Stimulated activated CD8-positive, alpha-beta memory T cell treated with anti-CD3 and anti-CD28 coated beads, Interleukin-4, amount 100 ng/mL, for 1 hour (primary cell): Measurements from ENCODE around the gene PPP2CA.
"Not testable (repeated sequence)": the region's sequence is repeated elsewhere in the genome, so short reads cannot be mapped to it uniquely, and the experiment has no call there.

Experiments
- DNase-seq, 2 donors: peaks; one replicate each; pipeline ENCODE4 v3.0.0-alpha.2; 2020; ENCODE audit warnings: low read depth in 2 of 2, low spot score in 1 of 2

Gene PPP2CA

DNA sequence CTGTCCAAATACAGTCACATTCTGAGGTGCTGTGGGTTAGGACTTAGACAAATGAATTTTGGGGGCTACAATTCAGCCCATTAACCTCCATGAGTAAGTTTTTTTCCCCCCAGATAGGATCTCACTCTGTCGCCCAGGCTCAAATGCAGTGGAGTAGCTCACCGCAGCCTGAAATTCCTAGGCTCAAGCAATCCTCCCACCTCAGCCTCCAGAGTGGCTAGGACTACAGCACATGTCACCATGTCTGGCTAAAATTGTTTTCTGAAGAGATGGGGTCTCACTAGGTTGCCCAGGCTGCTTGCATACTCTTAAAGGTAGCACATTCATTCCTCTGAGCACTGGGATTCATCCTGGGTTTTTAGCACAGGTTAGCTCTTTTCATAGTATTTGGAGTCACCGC is 22.2 kb downstream of the PPP2CA start:
- no peak for DNase-seq

DNA sequence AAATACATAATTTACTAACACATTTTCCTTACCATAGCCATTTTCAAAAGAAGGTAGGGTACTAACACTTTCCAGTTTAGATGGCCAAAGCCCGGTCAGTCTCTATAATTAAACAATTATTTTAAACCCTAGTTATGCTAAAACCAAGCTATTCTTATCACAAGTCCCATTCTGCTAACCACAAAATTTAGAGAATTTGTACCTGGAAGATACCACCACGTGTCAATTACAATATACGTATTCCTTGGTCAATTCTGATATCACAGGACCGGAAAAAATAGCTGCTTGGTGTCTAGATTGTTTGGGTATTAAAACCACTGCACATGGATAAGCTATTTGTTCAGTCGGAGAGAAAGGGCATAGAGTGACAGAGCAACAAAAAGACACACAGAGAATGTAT is 30.2 kb downstream of the PPP2CA start:
- no peak for DNase-seq

DNA sequence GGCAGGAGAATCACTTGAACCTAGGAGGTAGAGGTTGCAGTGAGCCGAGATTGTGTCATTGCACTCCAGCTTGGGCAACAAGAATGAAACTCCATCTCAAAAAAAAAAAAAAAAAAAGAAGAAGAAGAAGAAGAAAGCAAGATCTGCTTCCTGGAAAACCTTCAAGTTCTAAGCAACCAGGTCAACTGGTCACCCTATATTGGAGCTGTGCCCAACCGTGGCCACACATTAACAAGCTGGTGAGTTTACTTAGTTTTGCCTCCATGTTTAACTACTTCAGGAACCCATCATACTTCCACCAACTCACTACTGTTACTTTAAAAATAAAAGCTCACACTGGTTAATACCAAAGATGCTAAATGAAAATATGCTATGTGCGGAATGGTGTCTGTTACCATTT is 36.8 kb downstream of the PPP2CA start:
- DNase-seq, result no peak

DNA sequence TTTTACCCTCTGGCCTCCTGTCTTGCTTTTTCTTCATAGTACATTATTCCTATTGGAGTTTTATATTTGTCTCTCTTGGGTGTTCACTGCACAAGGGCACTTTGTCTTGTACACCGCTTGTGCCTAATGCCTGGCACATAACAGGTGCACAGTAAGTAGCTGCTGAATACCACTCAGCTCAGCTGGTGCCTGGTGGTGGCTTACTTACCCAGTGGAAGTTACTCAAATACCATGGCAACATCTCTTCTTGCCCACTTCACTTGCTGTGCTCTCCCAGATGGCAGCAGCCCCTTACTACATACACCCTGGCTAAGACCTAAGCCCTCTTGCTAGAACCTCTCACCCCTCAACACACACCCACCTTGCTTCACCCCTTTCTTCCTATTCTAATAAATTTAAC is 37.8 kb downstream of the PPP2CA start:
- no peak for DNase-seq

DNA sequence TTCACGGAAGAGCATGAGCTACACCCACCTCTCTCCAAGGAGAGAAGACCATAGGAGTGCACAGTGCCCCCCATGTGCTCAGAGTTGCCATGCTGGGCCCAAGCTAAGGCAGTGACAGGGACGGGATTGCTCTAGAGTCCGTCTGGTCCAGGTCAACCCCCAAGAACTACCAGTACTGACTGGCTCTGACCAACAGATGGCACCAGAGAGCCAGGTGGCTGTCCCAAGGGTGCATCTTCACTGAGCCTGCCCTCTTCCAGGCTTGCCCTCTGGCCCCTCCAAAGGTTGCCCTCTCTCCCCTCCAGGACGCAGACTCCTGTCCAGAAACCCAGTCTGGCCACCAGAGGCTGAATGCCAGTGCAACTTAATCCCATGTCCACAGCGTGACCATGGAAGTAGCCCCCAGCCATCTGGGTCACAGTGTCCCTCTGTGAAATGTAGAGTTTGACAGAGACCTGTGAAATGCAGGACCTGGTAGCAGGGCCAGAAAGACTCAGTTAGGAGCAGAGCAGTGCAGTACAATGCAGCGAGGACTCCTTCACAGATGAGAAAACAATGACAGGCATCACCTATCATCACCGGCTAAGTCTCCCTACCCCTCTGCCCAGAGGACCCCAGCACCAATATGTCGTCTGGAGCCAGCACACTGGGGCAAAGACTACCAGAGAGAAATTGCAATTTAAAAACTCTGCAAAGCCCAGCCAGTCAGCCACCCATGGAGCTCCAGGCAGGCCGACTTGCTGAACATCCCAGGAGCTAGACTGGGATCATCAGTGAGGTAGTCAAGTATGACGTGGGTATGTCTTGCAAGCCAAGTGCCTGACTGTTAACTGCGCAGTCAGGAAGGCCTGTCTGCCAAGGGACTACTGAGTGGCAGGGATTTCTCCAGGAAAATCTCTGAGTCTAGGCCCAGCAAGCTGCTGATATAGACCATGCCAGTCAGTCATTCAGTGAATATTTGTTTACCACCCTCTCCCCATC is 41.4 kb downstream of the PPP2CA start:
- DNase-seq, result peak; percentile 53 to 63

DNA sequence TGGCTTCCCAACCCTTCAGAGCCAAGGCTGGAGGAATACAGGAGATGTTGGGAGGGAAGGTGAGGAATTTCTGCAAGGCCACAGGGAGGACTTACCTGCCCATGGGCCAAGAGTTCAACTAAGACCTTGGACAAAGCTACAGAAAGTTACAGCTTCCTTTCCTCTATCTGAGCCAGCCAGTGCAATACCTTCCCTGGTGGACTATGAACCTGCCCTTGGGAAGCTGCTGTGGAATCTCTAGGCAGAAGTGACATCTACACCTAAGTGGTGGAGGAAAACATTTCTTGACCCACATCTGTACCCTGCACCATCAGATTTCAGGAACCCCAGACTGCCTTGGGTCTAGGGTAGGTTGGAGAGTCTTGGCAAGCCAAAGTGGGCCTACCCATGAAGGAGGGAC is 42.4 kb downstream of the PPP2CA start:
- no peak for DNase-seq

DNA sequence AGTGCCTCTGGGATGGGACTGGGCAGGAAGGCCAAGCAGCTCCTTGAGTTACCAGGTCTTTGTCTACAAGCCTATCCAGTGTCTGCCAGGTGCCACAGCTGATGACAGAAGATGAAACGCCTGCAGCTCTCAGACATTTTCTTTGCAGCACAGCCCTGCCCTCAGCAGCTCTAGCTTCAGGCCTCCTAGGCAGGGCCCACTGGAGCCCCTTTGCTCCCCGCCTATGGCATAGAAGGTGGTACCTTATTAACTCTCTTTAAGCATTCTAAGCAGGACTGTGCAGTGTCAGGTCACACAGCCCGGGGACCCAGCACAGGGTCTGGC is 47.8 kb downstream of the PPP2CA start:
- no peak for DNase-seq

DNA sequence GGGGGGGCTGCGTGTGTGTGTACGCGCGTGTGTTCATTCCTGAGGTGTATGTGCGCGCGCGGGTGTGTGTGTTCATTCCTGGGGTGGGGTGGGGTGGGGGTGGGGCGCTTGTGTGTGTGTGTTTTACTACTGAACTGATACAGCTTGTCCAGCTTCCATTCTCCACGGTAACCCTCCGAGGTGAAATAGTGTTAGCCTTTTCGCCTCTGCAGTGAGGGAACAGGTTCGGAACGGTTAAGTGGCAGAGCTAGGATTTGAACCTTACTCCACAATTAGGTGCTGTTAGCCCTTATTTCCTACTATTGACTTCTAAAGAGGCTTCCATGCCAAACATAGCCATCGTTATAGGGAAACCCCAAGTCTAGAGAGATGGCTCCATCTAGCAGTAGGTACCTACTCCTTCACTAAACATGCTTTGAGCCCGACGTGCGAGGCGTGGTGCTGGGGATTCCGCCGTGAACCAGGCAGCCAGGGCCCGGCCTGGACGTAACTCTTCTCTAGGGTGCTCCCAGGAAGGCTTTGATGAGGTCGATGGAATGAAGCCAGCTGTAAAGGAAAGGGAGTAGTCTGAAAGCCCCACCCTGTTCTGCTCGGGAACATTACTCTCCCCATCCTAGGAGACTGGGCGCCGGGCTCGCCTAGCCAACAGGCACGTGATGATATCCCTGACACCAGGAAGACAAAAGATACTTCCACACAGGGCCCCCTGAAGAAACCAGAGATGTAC is 48.3 kb downstream of the PPP2CA start:
- no peak for DNase-seq

DNA sequence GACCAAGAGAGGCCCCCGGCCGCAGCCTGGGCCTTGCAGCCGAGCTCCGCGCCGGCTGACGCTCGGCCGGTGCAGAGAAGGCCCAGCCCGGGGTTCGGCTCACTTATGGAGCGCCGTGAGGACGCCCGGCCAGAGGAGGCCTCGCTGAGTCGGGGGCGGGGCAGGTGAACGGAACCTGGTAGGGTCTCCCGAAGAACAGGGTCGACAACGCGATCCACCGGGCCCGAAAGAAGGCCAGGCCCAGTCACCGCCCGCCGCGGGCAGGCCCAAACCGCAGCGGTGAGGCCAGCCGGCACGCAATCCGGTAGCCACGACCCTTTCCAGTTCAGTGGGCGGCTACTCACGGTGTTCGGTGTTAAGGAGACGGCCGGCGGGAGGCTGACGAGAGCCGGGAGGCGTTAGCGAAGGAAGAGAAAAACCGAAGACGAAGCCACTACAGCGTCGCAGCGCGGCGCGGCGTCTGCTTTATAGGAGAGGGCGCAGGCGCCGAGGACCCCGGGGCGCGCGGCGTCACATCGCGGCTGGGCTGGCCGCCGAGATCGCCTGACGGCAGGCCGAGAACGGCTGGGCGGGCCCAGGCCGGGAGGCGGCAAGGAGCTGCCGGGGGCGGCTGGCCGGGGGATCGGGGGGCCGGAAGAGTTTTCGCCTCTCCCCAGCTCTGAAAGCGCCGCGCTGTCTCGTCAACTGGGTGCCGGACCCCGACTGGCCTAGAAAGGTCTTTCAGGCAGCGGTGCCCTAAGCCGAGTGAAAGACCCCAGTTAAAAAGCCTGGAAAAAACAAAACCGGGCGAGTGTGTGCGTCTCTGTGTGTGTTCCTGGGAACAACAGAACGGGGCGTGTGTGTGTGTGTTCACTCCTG is 49.1 kb downstream of the PPP2CA start, which contains the start of gene SKP1:
Gene SKP1, minus strand, starts transcription at position 440 of the 858 bp plus-strand sequence. CDS start 2,928 bp downstream, outside the sequence.
- DNase-seq, result peak; percentile 67 to 68

DNA sequence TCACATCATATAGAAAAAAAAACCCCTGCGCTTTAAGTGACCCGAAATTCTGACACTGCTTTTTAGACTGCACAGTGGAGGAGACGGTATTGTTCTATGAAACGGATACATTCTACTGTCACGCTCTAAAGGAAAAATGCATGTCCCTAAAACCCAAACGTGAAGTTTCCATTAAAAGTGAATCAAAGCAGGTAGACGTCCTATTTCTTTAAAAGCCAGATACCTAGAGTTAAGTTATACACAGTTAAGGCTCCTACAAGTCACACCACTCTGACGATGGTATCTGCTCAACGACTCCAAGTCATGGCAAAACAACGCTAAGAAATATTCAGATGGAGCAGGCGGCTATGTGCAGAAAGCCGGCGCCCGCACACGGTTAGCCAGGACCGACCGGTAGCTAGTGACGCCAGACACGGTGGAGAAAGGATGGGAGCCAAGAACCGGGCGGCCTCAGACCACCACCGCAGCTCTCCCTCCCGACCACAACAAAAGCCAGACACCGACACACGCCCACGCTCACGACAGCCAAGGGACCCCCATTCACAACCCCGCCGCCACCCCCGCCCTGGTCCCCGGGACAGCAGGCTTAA is 49.9 kb downstream of the PPP2CA start:
- DNase-seq, result peak in 1 of 2 donors; percentile 28

DNA sequence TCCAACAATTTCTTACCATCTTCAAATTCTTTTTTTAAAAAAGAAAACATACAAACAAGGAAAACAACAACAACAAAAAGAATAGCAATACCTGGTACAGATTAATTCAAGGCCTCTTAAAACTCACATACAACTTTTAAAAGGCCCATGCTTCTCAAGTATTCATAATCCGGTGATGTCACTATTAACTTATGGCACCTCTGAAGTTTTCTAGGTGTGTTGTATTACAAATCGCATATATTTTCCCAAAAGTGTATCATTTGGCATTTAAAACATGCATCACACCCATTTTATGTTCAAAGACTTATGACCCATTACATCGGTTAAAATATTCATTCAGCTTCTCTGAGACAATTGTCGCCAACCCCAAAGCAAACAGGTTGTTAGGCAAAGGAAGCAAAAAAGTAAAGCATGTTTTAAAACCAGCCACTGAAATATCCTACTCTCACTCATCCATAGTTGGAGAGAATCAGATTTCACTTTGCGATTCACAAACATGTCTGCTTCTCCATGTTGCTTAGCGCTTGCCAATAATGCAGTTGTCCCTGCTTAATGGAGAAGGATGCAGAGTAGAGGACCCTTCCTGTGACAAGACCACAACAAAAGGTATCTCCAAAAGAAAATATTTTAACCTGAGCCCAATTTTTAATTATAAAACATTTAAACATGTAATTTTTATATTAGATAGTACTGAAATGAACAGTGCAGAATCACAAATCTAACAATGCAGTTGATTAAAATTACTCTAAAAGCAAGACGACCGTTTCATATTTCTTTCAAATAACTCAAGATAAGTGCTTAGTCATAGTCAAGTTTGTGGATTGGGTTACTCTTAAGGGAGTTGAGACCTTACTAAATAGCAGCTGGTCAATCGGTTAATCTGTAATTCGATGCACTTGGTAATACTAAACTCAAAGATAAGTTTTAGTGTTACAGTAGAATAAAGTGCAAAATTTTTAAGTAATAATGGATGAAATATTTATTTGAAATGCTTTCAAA is 50.7 kb downstream of the PPP2CA start:
- DNase-seq, result no peak

DNA sequence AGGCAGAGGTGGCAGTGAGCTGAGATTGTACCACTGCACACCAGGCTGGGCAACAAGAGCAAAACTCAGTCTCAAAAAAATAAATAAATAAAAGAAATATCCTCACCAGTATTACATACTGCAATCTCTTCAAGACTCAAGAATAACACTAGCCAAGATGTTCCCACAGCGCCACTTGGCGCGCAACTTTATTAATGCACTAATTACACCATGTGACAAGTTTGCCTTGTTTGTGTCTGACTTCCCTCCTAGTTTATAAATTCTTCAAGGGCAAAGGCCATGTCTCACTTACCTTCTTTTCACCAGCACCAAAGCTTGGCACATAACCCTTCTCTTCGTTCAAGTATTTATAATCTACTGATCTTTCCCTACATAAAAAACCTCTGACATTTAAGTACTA is 53.9 kb downstream of the PPP2CA start:
- no peak for DNase-seq

DNA sequence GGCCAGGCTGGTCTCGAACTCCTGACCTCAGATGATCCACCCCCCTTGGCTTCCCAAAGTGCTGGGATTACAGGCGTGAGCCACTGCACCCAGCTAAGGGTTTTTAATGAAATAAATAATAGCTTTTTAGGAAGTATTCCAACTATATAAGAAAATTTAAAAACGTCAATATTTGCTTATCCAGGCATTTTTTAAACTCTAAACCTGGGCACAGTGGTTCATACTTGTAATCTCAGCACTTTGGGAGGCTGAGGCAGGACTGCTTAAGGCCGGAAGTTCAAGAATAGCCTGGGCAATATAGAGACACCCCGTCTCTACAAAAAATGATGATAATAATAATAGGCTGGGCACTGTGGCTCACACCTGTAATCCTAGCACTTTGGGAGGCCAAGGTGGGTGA is 63.3 kb downstream of the PPP2CA start:
- DNase-seq, result no peak

DNA sequence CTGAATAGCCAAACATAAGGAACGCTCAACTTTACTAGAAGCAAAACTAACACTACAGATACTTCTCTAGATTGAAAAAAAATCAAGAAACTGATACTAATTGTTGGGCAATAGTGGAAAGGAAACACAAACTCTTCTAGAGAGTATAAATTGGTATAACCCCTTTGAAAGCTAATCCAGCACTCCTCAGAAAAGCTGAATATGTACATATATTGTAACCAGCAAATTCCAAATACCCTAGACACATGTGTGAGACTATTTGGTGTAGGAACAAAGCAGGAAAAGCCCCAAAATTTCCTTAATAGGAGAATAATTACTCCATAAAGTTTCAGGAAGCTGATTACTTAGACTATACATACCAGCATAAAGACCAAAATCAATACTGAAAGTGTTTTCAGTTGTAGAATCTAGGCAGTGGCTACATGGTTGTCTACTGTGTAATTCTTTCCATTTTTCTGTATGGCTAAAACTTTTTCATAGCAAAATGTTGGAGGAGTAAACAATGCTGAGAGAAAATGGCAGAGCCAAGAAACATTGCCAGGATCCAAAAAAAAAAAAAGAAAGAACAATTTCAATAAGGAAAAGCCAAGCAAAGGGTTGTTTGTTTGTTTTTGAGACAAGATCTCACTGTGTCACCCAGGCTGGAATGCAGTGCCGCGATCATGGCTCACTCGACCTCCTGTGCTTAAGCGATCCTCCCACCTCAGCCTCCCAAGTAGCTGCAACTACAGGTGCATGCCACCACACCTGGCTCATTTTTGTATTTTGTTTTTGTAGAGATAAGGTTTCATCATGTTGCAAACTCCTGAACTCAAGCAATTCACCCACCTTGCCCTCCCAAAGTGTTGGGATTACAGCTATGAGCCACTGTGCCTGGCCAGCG is 64.1 kb downstream of the PPP2CA start:
- no peak for DNase-seq

DNA sequence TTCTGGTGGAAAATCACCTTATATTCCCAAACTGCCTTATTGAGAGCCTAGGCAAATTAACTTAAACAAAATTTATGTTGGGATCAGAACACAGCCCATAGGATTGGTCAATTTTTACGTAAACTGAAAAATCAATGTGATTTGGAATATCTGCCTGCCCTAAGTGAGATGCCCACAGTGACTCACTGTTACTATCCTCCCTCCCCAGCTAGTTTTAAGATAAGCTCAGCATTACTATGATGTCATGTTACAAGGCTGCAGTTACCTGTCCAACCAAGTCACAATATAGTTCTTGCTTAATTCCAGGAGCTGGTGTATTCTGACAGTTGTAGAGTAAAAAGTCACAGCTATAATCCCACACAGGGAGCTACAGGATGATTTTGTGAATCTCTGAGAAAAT is 72.2 kb downstream of the PPP2CA start:
- no peak for DNase-seq

DNA sequence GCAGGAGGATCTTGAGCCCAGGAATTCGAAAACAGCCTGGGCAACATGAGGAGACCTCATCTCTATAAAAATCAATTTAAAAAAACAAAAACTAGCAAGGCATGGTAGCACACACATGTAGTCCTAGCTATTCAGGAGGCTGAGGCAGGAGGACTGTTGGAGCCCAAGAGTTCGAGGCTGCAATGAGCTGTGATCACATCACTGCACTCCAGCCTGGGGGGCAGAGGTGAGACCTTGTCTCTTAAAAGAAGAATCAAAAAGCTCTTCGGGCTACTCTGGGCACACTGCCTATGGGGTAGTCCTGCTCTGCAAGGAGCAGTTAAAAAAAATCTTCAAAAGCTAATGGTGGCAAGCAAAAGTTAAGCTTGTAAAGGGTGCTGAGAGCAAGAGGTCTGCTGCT is 72.6 kb downstream of the PPP2CA start:
- DNase-seq, result no peak

DNA sequence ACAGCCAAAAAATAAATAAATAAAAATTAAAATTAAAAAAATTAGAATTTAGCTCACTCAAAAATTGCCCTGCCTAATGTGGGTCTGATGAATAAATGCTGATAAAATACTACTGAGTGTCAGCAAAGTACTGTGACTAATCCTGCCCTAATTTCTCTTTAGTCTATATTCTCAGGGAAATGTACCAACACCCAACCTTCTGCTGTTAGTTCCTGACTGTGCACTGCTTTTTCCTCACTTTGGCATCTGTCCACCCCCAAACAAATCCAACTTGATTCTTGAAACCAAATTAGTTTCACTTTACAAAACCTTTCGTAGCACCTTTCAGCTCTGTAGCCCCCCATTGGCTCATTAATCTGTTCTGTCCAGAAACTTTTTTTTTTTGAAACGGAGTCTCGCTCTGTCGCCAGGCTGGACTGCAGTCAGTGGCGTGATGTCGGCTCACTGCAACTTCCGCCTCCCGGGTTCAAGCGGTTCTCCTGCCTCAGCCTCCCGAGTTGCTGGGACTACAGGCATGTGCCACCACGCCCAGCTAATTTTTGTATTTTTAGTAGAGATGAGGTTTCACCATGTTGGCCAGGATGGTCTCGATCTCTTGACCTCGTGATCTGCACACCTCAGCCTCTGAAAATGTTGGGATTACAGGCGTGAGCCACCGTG is 73.6 kb downstream of the PPP2CA start:
- DNase-seq, result not testable (repeated sequence)

DNA sequence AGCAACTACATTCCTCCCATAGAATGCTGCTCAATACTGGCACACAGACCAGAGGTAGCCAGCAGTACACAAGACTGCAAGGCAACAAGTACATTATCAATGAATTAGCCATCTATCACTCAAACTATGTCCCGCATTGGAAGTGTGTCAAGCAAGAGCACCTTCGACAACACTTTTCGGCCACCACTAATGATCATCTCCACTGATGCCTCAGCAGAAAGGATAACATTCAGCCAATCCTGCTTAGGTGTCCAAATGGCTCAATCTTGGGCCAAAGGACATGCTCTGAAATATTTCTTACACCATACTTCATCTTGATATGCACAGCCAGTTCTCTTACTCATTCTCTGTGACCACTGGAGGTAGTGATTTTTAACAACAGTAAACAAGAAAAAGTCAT is 74.2 kb downstream of the PPP2CA start:
- DNase-seq, result no peak
